Ishikawa (cell line): ENCODE measurements around the gene IL13RA2.

Source experiments
- CEBPB ChIP-seq: IDR thresholded peaks from 2 replicates; pipeline ENCODE4 v1.6.1; 2012
- CREB1 ChIP-seq: IDR thresholded peaks from 2 replicates; pipeline ENCODE4 v1.6.1; 2012; ENCODE audit warnings: low read depth
- EGR1 ChIP-seq: IDR thresholded peaks from 2 replicates; pipeline ENCODE4 v1.6.1; 2012
- EP300 ChIP-seq: IDR thresholded peaks from 2 replicates; pipeline ENCODE4 v1.6.1; 2012; ENCODE audit warnings: borderline replicate concordance
- FOXM1 ChIP-seq: IDR thresholded peaks from 2 replicates; pipeline ENCODE4 v1.6.1; 2012; ENCODE audit warnings: low read depth, borderline replicate concordance
- MAX ChIP-seq: IDR thresholded peaks from 2 replicates; pipeline ENCODE4 v1.6.1; 2012
- NFIC ChIP-seq: IDR thresholded peaks from 2 replicates; pipeline ENCODE4 v1.6.1; 2012
- RAD21 ChIP-seq: IDR thresholded peaks from 2 replicates; pipeline ENCODE4 v1.6.1; 2012; ENCODE audit warnings: low read depth
- TAF1 ChIP-seq: IDR thresholded peaks from 2 replicates; pipeline ENCODE4 v1.6.1; 2012; ENCODE audit warnings: low read depth, mild to moderate bottlenecking
- TCF12 ChIP-seq: IDR thresholded peaks from 2 replicates; pipeline ENCODE4 v1.6.1; 2012; ENCODE audit warnings: low read depth
- TEAD4 ChIP-seq: IDR thresholded peaks from 2 replicates; pipeline ENCODE4 v1.6.1; 2012
- YY1 ChIP-seq: IDR thresholded peaks from 2 replicates; pipeline ENCODE4 v1.6.1; 2012; ENCODE audit warnings: low read depth
- ZBTB7A ChIP-seq: IDR thresholded peaks from 2 replicates; pipeline ENCODE4 v1.6.1; 2012; ENCODE audit warnings: low read depth
- TF ChIP-seq, protein P1 (sequence below): IDR thresholded peaks from 2 replicates; pipeline ENCODE4 v1.6.1; 2012; ENCODE audit warnings: low read depth, mild to moderate bottlenecking
- TF ChIP-seq, protein P2 (sequence below): IDR thresholded peaks from 2 replicates; pipeline ENCODE4 v1.6.1; 2012

IL13RA2 gene

GRCh38 chrX:114985967-114986592, 31.3 kb downstream of the IL13RA2 start:
- TF ChIP-seq TCF12 = no peak
- TF ChIP-seq TAF1 = no peak
- no peak for TF ChIP-seq CEBPB
- no peak for TF ChIP-seq ZBTB7A
- no peak for TF ChIP-seq YY1
- TF ChIP-seq, protein P1, sequence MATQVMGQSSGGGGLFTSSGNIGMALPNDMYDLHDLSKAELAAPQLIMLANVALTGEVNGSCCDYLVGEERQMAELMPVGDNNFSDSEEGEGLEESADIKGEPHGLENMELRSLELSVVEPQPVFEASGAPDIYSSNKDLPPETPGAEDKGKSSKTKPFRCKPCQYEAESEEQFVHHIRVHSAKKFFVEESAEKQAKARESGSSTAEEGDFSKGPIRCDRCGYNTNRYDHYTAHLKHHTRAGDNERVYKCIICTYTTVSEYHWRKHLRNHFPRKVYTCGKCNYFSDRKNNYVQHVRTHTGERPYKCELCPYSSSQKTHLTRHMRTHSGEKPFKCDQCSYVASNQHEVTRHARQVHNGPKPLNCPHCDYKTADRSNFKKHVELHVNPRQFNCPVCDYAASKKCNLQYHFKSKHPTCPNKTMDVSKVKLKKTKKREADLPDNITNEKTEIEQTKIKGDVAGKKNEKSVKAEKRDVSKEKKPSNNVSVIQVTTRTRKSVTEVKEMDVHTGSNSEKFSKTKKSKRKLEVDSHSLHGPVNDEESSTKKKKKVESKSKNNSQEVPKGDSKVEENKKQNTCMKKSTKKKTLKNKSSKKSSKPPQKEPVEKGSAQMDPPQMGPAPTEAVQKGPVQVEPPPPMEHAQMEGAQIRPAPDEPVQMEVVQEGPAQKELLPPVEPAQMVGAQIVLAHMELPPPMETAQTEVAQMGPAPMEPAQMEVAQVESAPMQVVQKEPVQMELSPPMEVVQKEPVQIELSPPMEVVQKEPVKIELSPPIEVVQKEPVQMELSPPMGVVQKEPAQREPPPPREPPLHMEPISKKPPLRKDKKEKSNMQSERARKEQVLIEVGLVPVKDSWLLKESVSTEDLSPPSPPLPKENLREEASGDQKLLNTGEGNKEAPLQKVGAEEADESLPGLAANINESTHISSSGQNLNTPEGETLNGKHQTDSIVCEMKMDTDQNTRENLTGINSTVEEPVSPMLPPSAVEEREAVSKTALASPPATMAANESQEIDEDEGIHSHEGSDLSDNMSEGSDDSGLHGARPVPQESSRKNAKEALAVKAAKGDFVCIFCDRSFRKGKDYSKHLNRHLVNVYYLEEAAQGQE = no peak
- no peak for TF ChIP-seq EP300
- TF ChIP-seq NFIC = no peak
- no peak for TF ChIP-seq EGR1
- TF ChIP-seq MAX = no peak
- TF ChIP-seq, protein P2, sequence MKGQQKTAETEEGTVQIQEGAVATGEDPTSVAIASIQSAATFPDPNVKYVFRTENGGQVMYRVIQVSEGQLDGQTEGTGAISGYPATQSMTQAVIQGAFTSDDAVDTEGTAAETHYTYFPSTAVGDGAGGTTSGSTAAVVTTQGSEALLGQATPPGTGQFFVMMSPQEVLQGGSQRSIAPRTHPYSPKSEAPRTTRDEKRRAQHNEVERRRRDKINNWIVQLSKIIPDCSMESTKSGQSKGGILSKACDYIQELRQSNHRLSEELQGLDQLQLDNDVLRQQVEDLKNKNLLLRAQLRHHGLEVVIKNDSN = no peak
- TF ChIP-seq TEAD4 = no peak
- TF ChIP-seq FOXM1 = no peak
- TF ChIP-seq CREB1 = no peak
- no peak for TF ChIP-seq RAD21

- TF ChIP-seq ZBTB7A (no peak), TCF12 (no peak), RAD21 (no peak), CEBPB (no peak), TAF1 (no peak), YY1 (no peak), FOXM1 (no peak)
- TF ChIP-seq, protein P1 = no peak
- TF ChIP-seq, protein P2 = no peak
These were observed 41.1 kb downstream of the IL13RA2 start for GRCh38 chrX:114976292-114976691.

GRCh38 chrX:114973013-114973412, 44.4 kb downstream of the IL13RA2 start:
- TF ChIP-seq EP300 (no peak), ZBTB7A (no peak), RAD21 (no peak), FOXM1 (no peak), NFIC (no peak)
- TF ChIP-seq, protein P1 = no peak

DNA sequence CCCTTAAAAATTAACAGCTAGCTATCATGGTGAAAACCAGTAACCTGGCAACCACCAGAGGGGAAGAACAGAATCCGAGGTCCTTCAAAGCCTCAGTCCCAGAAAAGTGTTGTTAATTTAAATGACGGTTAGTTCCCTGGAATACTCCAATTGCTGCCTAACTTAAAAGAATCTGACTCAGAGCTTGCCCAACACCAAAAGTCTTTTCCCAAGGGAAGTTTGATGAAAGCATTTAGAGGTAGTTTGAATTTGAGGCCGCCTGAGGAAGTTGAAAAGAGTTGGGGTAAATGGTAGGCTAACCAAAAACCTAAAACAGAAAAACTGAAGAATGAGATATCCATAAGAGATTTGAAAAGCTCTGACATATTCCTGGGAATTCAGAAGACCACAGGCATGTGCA, 46.6 kb downstream of the IL13RA2 start:
- TF ChIP-seq TEAD4 (no peak), FOXM1 (no peak), YY1 (no peak), EGR1 (no peak), CEBPB (no peak), ZBTB7A (no peak), MAX (no peak), TCF12 (no peak), EP300 (no peak), CREB1 (no peak), RAD21 (no peak), TAF1 (no peak), NFIC (no peak)
- TF ChIP-seq, protein P2 = no peak
- TF ChIP-seq, protein P1 = no peak
